Gastroesophageal sphincter (tissue), 3 donors: ENCODE results near the gene CHST15.

Experiments
- CTCF ChIP-seq, 4 experiments: fragments of 200-600 bp in 2 of 4; fragments of 450-650 bp in 2 of 4; sonication (generic) in 1 of 4; IDR thresholded peaks; one replicate each; pipeline ENCODE4 v1.5.1; 2017 to 2019; ENCODE audit warnings: antibody characterized with exemption in 4 of 4, mild to moderate bottlenecking in 2 of 4, moderate library complexity in 2 of 4
- POLR2AphosphoS5 ChIP-seq: sonication (generic); formaldehyde crosslinking; IDR thresholded peaks from one replicate; pipeline ENCODE4 v1.6.1; 2017; ENCODE audit warnings: antibody characterized with exemption

GRCh38 chr10:124084708-124085107, 8.7 kb downstream of the CHST15 start:
- TF ChIP-seq CTCF (IDR thresholded peaks at IDR 0.05): no peak
- no peak for TF ChIP-seq POLR2AphosphoS5
